ENCODE results near the gene CDYL2. TPM values are rescaled to one million over a fixed set of nuclear protein-coding genes. Genes with fewer than 3 reads are reported as not detected.

CDYL2 gene
- total and polyA plus RNA-seq, 5 donors: 0.77 to 5.1 (median 3.4) TPM

DNA sequence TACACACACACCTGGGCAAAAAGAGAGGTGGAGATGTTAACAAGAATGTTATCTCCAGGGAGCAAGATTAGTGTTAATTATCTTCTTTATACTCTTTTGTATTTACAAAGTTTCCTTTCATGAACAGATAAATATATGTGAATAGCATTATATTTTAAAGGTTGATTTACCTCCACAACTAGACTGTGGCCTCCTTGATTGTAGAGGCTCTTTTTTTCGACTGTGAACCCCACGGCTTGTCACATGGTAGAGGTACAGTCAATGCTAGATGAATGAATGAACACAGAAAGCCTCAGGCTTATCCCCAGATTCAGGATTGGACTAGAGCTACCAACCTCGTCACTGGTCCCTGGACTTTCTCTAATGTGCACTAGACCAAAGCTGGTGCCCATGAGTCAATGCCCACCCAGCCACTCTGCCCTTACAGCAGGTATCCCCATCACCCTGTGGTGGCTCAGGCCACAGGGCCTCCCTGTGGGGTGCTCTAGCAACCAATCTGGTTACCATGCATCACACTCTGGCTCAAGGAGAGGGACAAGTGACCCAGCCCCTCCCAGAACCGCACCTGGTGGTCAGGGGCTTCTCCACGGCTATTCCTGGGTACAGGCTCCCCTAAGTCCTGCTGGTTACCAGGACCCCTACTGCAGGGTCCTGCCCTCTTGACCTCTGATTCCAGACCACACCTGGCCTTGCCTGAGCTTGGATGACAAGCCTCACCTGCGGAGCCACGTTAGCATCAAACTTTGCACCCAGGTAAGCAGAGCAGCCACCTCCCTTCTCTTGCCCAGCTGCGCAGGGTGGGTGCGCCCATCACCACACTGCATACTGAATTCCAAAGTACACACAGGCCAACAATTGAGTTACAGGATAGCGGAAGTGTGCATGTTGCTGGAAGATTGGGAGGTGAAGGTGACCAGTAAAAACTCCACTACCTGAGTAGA, 101.0 kb downstream of the CDYL2 start:
- no peaks in the 10 kb centered on the region for H3K4me1 ChIP-seq (ENCODE audit: control insufficient read depth, insufficient read depth, low read length)
- WGBS: 93% methylated on average over 10 of the region's 10 CpGs
- no peak overlapping the region for H3K27ac ChIP-seq (ENCODE audit: low read length)
- DNase-seq (no peak), ATAC-seq (no peak)
- no peak overlapping the region for H3K4me3 ChIP-seq (ENCODE audit: low read length)
- no peaks in the 10 kb centered on the region for H3K27me3 ChIP-seq (ENCODE audit: control insufficient read depth, insufficient read depth)
- no peaks in the 10 kb centered on the region for H3K9me3 ChIP-seq (ENCODE audit: control insufficient read depth, low read length)
- intact Hi-C loops (cut with DNase I): no loop called here

- no peak for ATAC-seq
- intact Hi-C loops (cut with DNase I): no loop called here
- Histone ChIP-seq H3K4me3 (ENCODE audit: low read length) (no peak overlapping the region), H3K4me1 (ENCODE audit: control insufficient read depth, insufficient read depth, low read length) (no peaks in the 10 kb centered on the region), H3K27me3 (ENCODE audit: control insufficient read depth, insufficient read depth) (no peaks in the 10 kb centered on the region), H3K9me3 (ENCODE audit: control insufficient read depth, low read length) (no peaks in the 10 kb centered on the region), H3K27ac (ENCODE audit: low read length) (no peak overlapping the region)
- 95% methylated on average over 3 of the region's 3 CpGs for WGBS
- no peak for DNase-seq
Observed at GRCh38 chr16:80702696-80703095, 101.7 kb downstream of the CDYL2 start.

- Histone ChIP-seq H3K27me3 (ENCODE audit: control insufficient read depth, insufficient read depth) (no peaks in the 10 kb centered on the region), H3K9me3 (ENCODE audit: control insufficient read depth, low read length) (no peaks in the 10 kb centered on the region), H3K4me3 (ENCODE audit: low read length) (no peak overlapping the region), H3K4me1 (ENCODE audit: control insufficient read depth, insufficient read depth, low read length) (no peaks in the 10 kb centered on the region), H3K27ac (ENCODE audit: low read length) (no peak overlapping the region)
- intact Hi-C loops (cut with DNase I): no loop called here
- ATAC-seq: no peak
- WGBS: 80% methylated on average over 4 of the region's 4 CpGs
- no peak for DNase-seq
Observed at GRCh38 chr16:80700558-80700957, 103.8 kb downstream of the CDYL2 start.

DNA sequence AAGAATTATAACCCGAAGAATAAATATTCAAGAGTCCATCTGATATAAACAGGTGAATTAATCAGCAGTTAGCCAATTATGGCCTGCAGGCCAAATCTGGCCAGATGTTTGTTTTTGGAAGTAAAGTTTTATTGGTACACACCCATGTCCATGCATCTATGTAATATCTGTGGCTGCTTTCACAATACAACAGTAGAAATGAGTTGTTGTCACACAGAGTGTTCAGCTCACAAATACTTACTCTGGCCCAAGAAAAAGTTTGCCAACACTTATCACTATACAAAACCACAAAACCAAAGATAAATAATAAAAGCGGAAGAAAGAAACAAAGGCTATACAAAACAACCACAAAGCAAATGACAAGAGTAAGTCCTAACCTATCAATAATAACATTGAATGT, 109.4 kb downstream of the CDYL2 start:
- ATAC-seq (no peak), DNase-seq (no peak)
- Histone ChIP-seq H3K27me3 (ENCODE audit: control insufficient read depth, insufficient read depth) (no peaks in the 10 kb centered on the region), H3K27ac (ENCODE audit: low read length) (no peak overlapping the region), H3K4me3 (ENCODE audit: low read length) (no peak overlapping the region), H3K4me1 (ENCODE audit: control insufficient read depth, insufficient read depth, low read length) (no peaks in the 10 kb centered on the region), H3K9me3 (ENCODE audit: control insufficient read depth, low read length) (no peaks in the 10 kb centered on the region)
- intact Hi-C loops (cut with DNase I): no loop called here
- 96% methylated on average over 2 of the region's 2 CpGs for WGBS

- 89% methylated on average over 4 of the region's 4 CpGs for WGBS
- no peak overlapping the region for H3K4me3 ChIP-seq (ENCODE audit: low read length)
Observed at GRCh38 chr16:80693553-80693952, 110.8 kb downstream of the CDYL2 start.

GRCh38 chr16:80692270-80692669, 112.1 kb downstream of the CDYL2 start:
- intact Hi-C loops (cut with DNase I): no loop called here
- ATAC-seq (no peak), DNase-seq (no peak)
- Histone ChIP-seq H3K27me3 (ENCODE audit: control insufficient read depth, insufficient read depth) (no peaks in the 10 kb centered on the region), H3K27ac (ENCODE audit: low read length) (no peak overlapping the region), H3K4me1 (ENCODE audit: control insufficient read depth, insufficient read depth, low read length) (no peaks in the 10 kb centered on the region), H3K9me3 (ENCODE audit: control insufficient read depth, low read length) (no peaks in the 10 kb centered on the region), H3K4me3 (ENCODE audit: low read length) (no peak overlapping the region)
- 90% methylated on average over 2 of the region's 2 CpGs for WGBS

More at GRCh38 chr16:80693553-80693952, 110.8 kb downstream of the CDYL2 start:
- H3K27ac ChIP-seq (ENCODE audit: low read length): no peak overlapping the region
- H3K27me3 ChIP-seq (ENCODE audit: control insufficient read depth, insufficient read depth): no peaks in the 10 kb centered on the region
- H3K4me1 ChIP-seq (ENCODE audit: control insufficient read depth, insufficient read depth, low read length): no peaks in the 10 kb centered on the region
- no peaks in the 10 kb centered on the region for H3K9me3 ChIP-seq (ENCODE audit: control insufficient read depth, low read length)
- no peak for DNase-seq
- ATAC-seq: no peak
- intact Hi-C loops (cut with DNase I): no loop called here

GRCh38 chr16:80691111-80691741, 113.2 kb downstream of the CDYL2 start:
- Histone ChIP-seq H3K27ac (ENCODE audit: low read length) (no peak overlapping the region), H3K27me3 (ENCODE audit: control insufficient read depth, insufficient read depth) (no peaks in the 10 kb centered on the region), H3K9me3 (ENCODE audit: control insufficient read depth, low read length) (no peaks in the 10 kb centered on the region), H3K4me3 (ENCODE audit: low read length) (no peak overlapping the region), H3K4me1 (ENCODE audit: control insufficient read depth, insufficient read depth, low read length) (no peaks in the 10 kb centered on the region)
- 85% methylated on average over 3 of the region's 3 CpGs for WGBS
- intact Hi-C loops (cut with DNase I): no loop called here
- DNase-seq (no peak), ATAC-seq (no peak)

- intact Hi-C loops (cut with DNase I): no loop called here
- DNase-seq (no peak), ATAC-seq (no peak)
- 69% methylated on average over 10 of the region's 10 CpGs for WGBS
- no peaks in the 10 kb centered on the region for H3K4me1 ChIP-seq (ENCODE audit: control insufficient read depth, insufficient read depth, low read length)
- H3K9me3 ChIP-seq (ENCODE audit: control insufficient read depth, low read length): no peaks in the 10 kb centered on the region
- no peak overlapping the region for H3K27ac ChIP-seq (ENCODE audit: low read length)
- H3K27me3 ChIP-seq (ENCODE audit: control insufficient read depth, insufficient read depth): no peaks in the 10 kb centered on the region
- H3K4me3 ChIP-seq (ENCODE audit: low read length): no peak overlapping the region
Observed at GRCh38 chr16:80689487-80689886, 114.9 kb downstream of the CDYL2 start.

DNA sequence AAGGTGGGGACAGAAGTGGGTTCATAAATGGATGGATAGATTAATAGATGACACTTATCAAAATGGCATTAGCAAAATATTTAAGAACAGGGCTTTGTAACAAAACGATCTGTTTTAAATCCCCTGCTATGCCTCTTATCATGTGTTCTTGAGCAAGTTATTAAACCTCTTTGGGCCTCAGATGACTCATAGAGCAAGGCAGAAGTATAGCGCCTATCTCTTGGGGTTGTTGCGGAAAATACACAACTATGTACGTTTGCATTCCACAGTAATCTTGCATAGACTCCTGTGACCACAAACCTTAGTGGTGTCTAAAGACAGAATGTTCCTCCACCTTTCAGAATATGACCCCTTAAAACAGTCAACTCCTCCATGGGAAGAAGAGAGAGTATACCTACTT, 116.8 kb downstream of the CDYL2 start:
- H3K4me1 ChIP-seq (ENCODE audit: control insufficient read depth, insufficient read depth, low read length): no peaks in the 10 kb centered on the region
- H3K27me3 ChIP-seq (ENCODE audit: control insufficient read depth, insufficient read depth): no peaks in the 10 kb centered on the region
- intact Hi-C loops (cut with DNase I): no loop called here
- no peak overlapping the region for H3K4me3 ChIP-seq (ENCODE audit: low read length)
- 87% methylated on average over 4 of the region's 4 CpGs for WGBS
- DNase-seq (no peak), ATAC-seq (no peak)
- no peak overlapping the region for H3K27ac ChIP-seq (ENCODE audit: low read length)
- H3K9me3 ChIP-seq (ENCODE audit: control insufficient read depth, low read length): no peaks in the 10 kb centered on the region

DNA sequence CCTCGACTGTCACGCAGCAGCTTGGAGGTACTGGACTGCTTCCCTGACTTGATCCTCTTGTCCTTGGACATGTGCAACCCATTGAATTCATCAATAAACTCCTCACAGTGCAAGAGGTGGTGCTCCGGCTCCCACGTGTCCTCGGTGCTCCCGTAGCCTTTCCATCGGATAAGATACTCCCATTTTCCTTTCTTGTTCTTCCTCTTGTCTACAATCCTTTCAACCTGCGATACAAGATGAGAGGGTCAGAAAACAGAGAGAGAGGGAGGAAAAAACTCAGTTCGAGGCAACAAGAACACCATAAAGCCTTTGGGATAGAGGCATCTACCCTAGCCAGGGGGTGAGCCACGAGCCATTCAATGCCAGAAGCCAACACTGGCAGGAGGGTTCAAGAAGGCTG, 119.5 kb downstream of the CDYL2 start:
- intact Hi-C loops (cut with DNase I): no loop called here
- ATAC-seq: no peak
- 83% methylated on average over 10 of the region's 10 CpGs for WGBS

DNA sequence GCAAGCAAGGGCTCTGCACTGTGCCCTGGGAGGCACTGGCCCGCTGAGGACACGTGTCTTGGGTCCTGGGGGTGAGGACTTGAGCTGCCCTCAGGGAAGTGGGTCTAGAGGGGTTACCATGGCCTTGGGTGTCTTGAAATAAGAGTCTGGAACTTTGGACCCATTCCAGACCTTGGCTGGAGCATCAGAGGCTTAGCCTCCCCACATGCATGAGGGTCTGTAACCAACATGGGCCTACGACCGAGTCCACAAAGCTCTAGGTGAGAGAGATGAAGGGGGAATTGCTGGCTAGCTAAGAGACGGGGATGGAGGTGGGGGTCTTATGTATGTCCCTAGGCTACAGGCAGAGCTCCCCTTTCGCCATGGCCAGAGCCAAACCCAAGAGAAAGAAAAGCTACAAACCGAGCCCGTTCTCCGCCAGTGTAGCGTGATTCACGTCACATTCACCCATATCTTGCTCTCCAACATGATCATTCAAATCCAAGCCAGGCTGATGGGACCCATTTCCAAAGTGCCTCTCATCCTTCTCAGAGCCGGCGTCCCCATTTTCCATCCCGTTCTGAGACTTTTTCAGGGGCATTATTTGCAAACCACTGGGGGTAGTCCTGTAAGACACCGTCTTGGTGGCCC, 120.1 kb downstream of the CDYL2 start:
- Histone ChIP-seq H3K27ac (ENCODE audit: low read length) (no peak overlapping the region), H3K27me3 (ENCODE audit: control insufficient read depth, insufficient read depth) (no peaks in the 10 kb centered on the region), H3K4me3 (ENCODE audit: low read length) (no peak overlapping the region), H3K9me3 (ENCODE audit: control insufficient read depth, low read length) (no peaks in the 10 kb centered on the region), H3K4me1 (ENCODE audit: control insufficient read depth, insufficient read depth, low read length) (no peaks in the 10 kb centered on the region)
- ATAC-seq (no peak), DNase-seq (no peak)
- intact Hi-C loops (cut with DNase I): no loop called here
- 96% methylated on average over 15 of the region's 15 CpGs for WGBS

More for the DNA sequence above, 119.5 kb downstream of the CDYL2 start:
- Histone ChIP-seq H3K4me1 (ENCODE audit: control insufficient read depth, insufficient read depth, low read length) (no peaks in the 10 kb centered on the region), H3K27me3 (ENCODE audit: control insufficient read depth, insufficient read depth) (no peaks in the 10 kb centered on the region), H3K4me3 (ENCODE audit: low read length) (no peak overlapping the region), H3K27ac (ENCODE audit: low read length) (no peak overlapping the region), H3K9me3 (ENCODE audit: control insufficient read depth, low read length) (no peaks in the 10 kb centered on the region)
- DNase-seq: no peak
